Skeletal muscle tissue (tissue), 4 donors: ENCODE data around the gene ADCY10. TPM values are rescaled to one million over a fixed set of nuclear protein-coding genes. Genes with fewer than 3 reads are reported as not detected.
A peak's percentile ranks its signal among the peaks of the same experiment; 100 is the strongest.

Source experiments
- H3K27ac ChIP-seq: one replicate; pipeline ENCODE4 v1.7.0; 2013; ENCODE audit warnings: mild to moderate bottlenecking, low read depth, low read length, inconsistent platforms
- H3K27me3 ChIP-seq, 3 donors: one replicate each; pipeline ENCODE4 v1.7.0; 2013; ENCODE audit warnings: low read length in 3 of 3; ENCODE audit not compliant: control insufficient read depth in 3 of 3, insufficient read depth in 3 of 3
- H3K36me3 ChIP-seq, 3 donors: one replicate each; pipeline ENCODE4 v1.7.0; 2013; ENCODE audit warnings: low read length in 3 of 3; ENCODE audit not compliant: control insufficient read depth in 3 of 3, insufficient read depth in 3 of 3
- H3K4me1 ChIP-seq, 3 donors: one replicate each; pipeline ENCODE4 v1.7.0; 2013; ENCODE audit warnings: low read length in 3 of 3, mild to moderate bottlenecking in 3 of 3; ENCODE audit not compliant: control insufficient read depth in 3 of 3, insufficient read depth in 3 of 3
- H3K4me3 ChIP-seq, 3 donors: one replicate each; pipeline ENCODE4 v1.7.0; 2013; ENCODE audit warnings: low read length in 3 of 3
- H3K9ac ChIP-seq, 3 donors: one replicate each; pipeline ENCODE4 v1.7.0; 2013; ENCODE audit warnings: low read length in 3 of 3, mild to moderate bottlenecking in 3 of 3, moderate library complexity in 2 of 3, low read depth in 1 of 3
- H3K9me3 ChIP-seq, 3 donors: one replicate each; pipeline ENCODE4 v1.7.0; 2013; ENCODE audit warnings: low read length in 3 of 3; ENCODE audit not compliant: control insufficient read depth in 3 of 3
- total RNA-seq: library from RNA; depleted of rRNA; stranded (reverse); fragments of >200 nt; gene quantifications from one replicate; pipeline ENCODE4 v1.2.3, GENCODE V29; 2014
- donor health status: Osteomylitis.

The ADCY10 gene
- total RNA-seq, 1 donor from 2014 or later: under 0.01 TPM

- H3K4me3 ChIP-seq: no peak overlapping the region
- H3K4me1 ChIP-seq: peaks cover 4 to 6% (median 4%) of the 10 kb centered on the region in 3 donors
- H3K9ac ChIP-seq: no peak overlapping the region
- H3K27me3 ChIP-seq: no peaks in the 10 kb centered on the region
- no peaks in the 10 kb centered on the region for H3K36me3 ChIP-seq
- H3K27ac ChIP-seq: no peak overlapping the region
- no peaks in the 10 kb centered on the region for H3K9me3 ChIP-seq
Observed at GRCh38 chr1:167805041-167805556, 108.8 kb downstream of the ADCY10 start.

DNA sequence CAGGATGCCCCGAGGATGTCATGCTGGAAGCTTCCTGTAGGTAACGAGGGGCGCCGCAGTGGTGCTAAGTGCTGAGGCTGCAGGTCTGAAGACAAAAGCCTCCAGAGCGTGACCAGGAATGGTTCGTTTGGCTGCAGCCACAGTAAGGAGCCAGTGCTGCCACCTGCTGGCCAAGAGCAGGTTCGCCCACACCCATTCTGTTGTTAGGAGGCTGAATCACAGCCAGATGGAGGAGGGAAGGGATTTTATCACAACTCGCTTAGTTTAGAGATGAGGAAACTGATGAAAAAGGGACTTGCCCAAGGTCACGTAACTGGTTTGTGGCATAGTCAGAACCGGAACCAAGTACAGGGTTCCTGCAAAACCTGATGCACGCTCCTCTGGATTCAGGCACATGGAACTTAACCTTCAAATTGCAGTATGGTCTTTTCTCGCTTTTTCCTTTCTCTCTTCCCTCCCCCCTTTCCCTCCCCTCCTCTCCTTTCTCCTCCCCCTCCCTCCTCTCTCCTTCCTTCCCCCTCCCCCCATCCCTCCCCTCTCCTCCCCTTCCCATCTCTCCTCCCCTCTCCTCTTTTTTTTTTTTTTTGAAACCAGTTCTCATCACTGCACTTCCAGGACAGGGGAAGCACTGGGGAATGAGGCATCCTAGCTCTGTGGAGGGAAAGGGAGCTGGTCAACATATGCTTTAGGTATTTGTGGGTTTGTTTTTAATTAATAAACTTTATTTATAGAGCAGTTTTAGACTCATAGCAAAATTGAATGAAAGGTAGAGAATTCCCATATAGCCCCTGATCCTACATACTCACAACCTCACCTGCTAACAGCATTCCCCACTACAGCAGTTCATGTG is 110.4 kb downstream of the ADCY10 start:
- peak overlapping the region in 1 of 3 donors; percentile 33 for H3K9ac ChIP-seq
- H3K27me3 ChIP-seq: no peaks in the 10 kb centered on the region
- peak overlapping the region in 1 of 3 donors; percentile 45 for H3K4me3 ChIP-seq
- no peak overlapping the region for H3K27ac ChIP-seq
- peaks cover 4 to 6% (median 4%) of the 10 kb centered on the region in 3 donors for H3K4me1 ChIP-seq
- no peaks in the 10 kb centered on the region for H3K9me3 ChIP-seq
- H3K36me3 ChIP-seq: no peaks in the 10 kb centered on the region

- H3K27ac ChIP-seq: no peak overlapping the region
Observed at GRCh38 chr1:167802235-167802634, 111.7 kb downstream of the ADCY10 start.

GRCh38 chr1:167800251-167800650 is 113.7 kb downstream of the ADCY10 start:
- Histone ChIP-seq H3K4me3 (no peak overlapping the region), H3K9ac (no peak overlapping the region), H3K27ac (no peak overlapping the region)

More at GRCh38 chr1:167802235-167802634, 111.7 kb downstream of the ADCY10 start:
- Histone ChIP-seq H3K4me1 (peaks cover 6 to 11% (median 7%) of the 10 kb centered on the region in 3 donors), H3K4me3 (no peak overlapping the region), H3K9me3 (no peaks in the 10 kb centered on the region), H3K9ac (no peak overlapping the region), H3K36me3 (no peaks in the 10 kb centered on the region), H3K27me3 (no peaks in the 10 kb centered on the region)

GRCh38 chr1:167799747-167800146 is 114.2 kb downstream of the ADCY10 start:
- H3K9ac ChIP-seq: no peak overlapping the region
- no peaks in the 10 kb centered on the region for H3K27me3 ChIP-seq
- H3K9me3 ChIP-seq: no peaks in the 10 kb centered on the region
- no peaks in the 10 kb centered on the region for H3K36me3 ChIP-seq
- H3K4me1 ChIP-seq: peaks cover 12 to 23% (median 23%) of the 10 kb centered on the region in 3 donors
- H3K27ac ChIP-seq: no peak overlapping the region
- H3K4me3 ChIP-seq: no peak overlapping the region

More at GRCh38 chr1:167800251-167800650, 113.7 kb downstream of the ADCY10 start:
- Histone ChIP-seq H3K36me3 (no peaks in the 10 kb centered on the region), H3K9me3 (no peaks in the 10 kb centered on the region), H3K4me1 (peaks cover 12 to 23% (median 21%) of the 10 kb centered on the region in 3 donors), H3K27me3 (no peaks in the 10 kb centered on the region)

DNA sequence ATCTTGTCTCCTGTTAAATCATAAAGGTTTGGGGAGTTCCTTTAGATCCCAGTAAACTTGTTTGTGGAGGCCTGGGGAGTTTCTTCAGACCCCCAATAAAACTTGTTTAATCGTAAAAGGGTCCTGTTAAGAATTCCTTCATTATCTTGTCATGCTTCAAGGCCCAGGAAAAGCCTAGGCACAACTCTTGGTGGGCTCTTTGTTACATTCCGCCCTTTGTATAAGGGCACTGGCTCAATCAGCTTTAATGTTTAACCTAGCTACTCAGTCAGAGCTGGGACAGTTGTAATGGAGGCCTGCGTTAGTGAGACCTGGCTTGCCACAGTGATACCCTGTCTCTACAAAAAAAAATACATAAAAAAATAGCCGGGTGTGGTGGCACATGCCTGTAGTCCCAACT is 115.0 kb downstream of the ADCY10 start:
- H3K9ac ChIP-seq: no peak overlapping the region
- no peaks in the 10 kb centered on the region for H3K36me3 ChIP-seq
- no peak overlapping the region for H3K4me3 ChIP-seq
- no peak overlapping the region for H3K27ac ChIP-seq
- H3K9me3 ChIP-seq: no peaks in the 10 kb centered on the region
- no peaks in the 10 kb centered on the region for H3K27me3 ChIP-seq
- H3K4me1 ChIP-seq: peaks cover 12 to 23% (median 23%) of the 10 kb centered on the region in 3 donors

GRCh38 chr1:167797015-167797414 is 116.9 kb downstream of the ADCY10 start:
- Histone ChIP-seq H3K27me3 (no peaks in the 10 kb centered on the region), H3K9ac (peak overlapping the region in 1 of 3 donors; percentile 40), H3K9me3 (no peaks in the 10 kb centered on the region), H3K36me3 (no peaks in the 10 kb centered on the region), H3K27ac (peak overlapping the region; percentile 52), H3K4me3 (peak overlapping the region in 1 of 3 donors; percentile 24), H3K4me1 (peaks cover 10 to 21% (median 17%) of the 10 kb centered on the region in 3 donors)

GRCh38 chr1:167795810-167796740 is 117.9 kb downstream of the ADCY10 start:
- Histone ChIP-seq H3K9me3 (no peaks in the 10 kb centered on the region), H3K27ac (peak overlapping the region; percentile 58), H3K27me3 (no peaks in the 10 kb centered on the region), H3K4me1 (peaks cover 14 to 21% (median 17%) of the 10 kb centered on the region in 3 donors), H3K36me3 (no peaks in the 10 kb centered on the region), H3K4me3 (no peak overlapping the region), H3K9ac (peak overlapping the region in 1 of 3 donors; percentile 51)

GRCh38 chr1:167794043-167794442 is 119.9 kb downstream of the ADCY10 start:
- Histone ChIP-seq H3K36me3 (peaks cover 5 to 14% (median 11%) of the 10 kb centered on the region in 3 donors), H3K27ac (no peak overlapping the region), H3K4me1 (peaks cover 15 to 21% (median 17%) of the 10 kb centered on the region in 3 donors), H3K27me3 (no peaks in the 10 kb centered on the region), H3K4me3 (no peak overlapping the region), H3K9me3 (no peaks in the 10 kb centered on the region), H3K9ac (no peak overlapping the region)
